Mesendoderm (in vitro differentiated cells): ENCODE data around the gene CPT1B.

Experiments
- DNase-seq: peaks from one replicate; pipeline ENCODE4 v3.0.0; 2013
- H2AK5ac ChIP-seq: 2 replicates; pipeline ENCODE4 v1.6.1; 2013; ENCODE audit warnings: low read length, inconsistent platforms
- H2BK120ac ChIP-seq: 2 replicates; pipeline ENCODE4 v1.6.1; 2013; ENCODE audit warnings: low read depth, mild to moderate bottlenecking, low read length, moderate library complexity, mixed read lengths
- H2BK15ac ChIP-seq: replicated peaks from 2 replicates; pipeline ENCODE4 v1.6.1; 2013; ENCODE audit warnings: low read depth, mild to moderate bottlenecking, moderate library complexity
- H2BK5ac ChIP-seq: 2 replicates; pipeline ENCODE4 v1.6.1; 2013; ENCODE audit warnings: low read length, inconsistent platforms
- H3K18ac ChIP-seq: 2 replicates; pipeline ENCODE4 v1.6.1; 2013; ENCODE audit warnings: mild to moderate bottlenecking, low read length, mixed read lengths
- H3K23ac ChIP-seq: one replicate; pipeline ENCODE4 v1.6.1; 2013; ENCODE audit warnings: low read length
- H3K27ac ChIP-seq: 2 replicates; pipeline ENCODE4 v1.5.1; 2013; ENCODE audit warnings: low read depth, mild to moderate bottlenecking, inconsistent platforms, low read length, moderate library complexity
- H3K27me3 ChIP-seq: 2 replicates; pipeline ENCODE4 v1.6.1; 2013; ENCODE audit warnings: low read length, control low read depth, mild to moderate bottlenecking, inconsistent platforms; ENCODE audit not compliant: insufficient read depth, poor library complexity
- H3K36me3 ChIP-seq: 2 replicates; pipeline ENCODE4 v1.6.1; 2013; ENCODE audit warnings: low read length, inconsistent platforms; ENCODE audit not compliant: control insufficient read depth, insufficient read depth
- H3K4ac ChIP-seq: one replicate; pipeline ENCODE4 v1.6.1; 2013; ENCODE audit warnings: low read depth, mild to moderate bottlenecking, low read length, moderate library complexity
- H3K4me1 ChIP-seq: 2 replicates; pipeline ENCODE4 v1.6.1; 2013; ENCODE audit warnings: low read depth, low read length, inconsistent platforms; ENCODE audit not compliant: control insufficient read depth
- H3K4me2 ChIP-seq: 2 replicates; pipeline ENCODE4 v1.6.1; 2013; ENCODE audit warnings: low read length
- H3K4me3 ChIP-seq: 2 replicates; pipeline ENCODE4 v1.5.1; 2013; ENCODE audit warnings: mild to moderate bottlenecking, low read length
- H3K56ac ChIP-seq: one replicate; pipeline ENCODE4 v1.6.1; 2013; ENCODE audit warnings: low read length
- H3K79me1 ChIP-seq: 2 replicates; pipeline ENCODE4 v1.6.1; 2013; ENCODE audit warnings: low read length, inconsistent platforms
- H3K79me2 ChIP-seq: 2 replicates; pipeline ENCODE4 v1.6.1; 2013; ENCODE audit warnings: mild to moderate bottlenecking, low read length; ENCODE audit not compliant: control insufficient read depth, insufficient read depth
- H3K9ac ChIP-seq: 2 replicates; pipeline ENCODE4 v1.6.1; 2013; ENCODE audit warnings: low read length, inconsistent platforms
- H4K5ac ChIP-seq: one replicate; pipeline ENCODE4 v1.6.1; 2013; ENCODE audit warnings: low read length
- H4K8ac ChIP-seq: one replicate; pipeline ENCODE4 v1.6.1; 2013; ENCODE audit warnings: low read depth, mild to moderate bottlenecking, control low read depth, low read length, moderate library complexity
- WGBS: extraction: QIAGEN DNeasy Blood & Tissue Kit; methylation state at CpG from one replicate; pipeline ENCODE4 v1.1.7; 2013; ENCODE audit warnings: low lambda C conversion rate, missing lambda C conversion rate; ENCODE audit not compliant: insufficient coverage; ENCODE audit errors: extremely low coverage; 5-methylcytosine and 5-hydroxymethylcytosine counted together

CPT1B gene

DNA sequence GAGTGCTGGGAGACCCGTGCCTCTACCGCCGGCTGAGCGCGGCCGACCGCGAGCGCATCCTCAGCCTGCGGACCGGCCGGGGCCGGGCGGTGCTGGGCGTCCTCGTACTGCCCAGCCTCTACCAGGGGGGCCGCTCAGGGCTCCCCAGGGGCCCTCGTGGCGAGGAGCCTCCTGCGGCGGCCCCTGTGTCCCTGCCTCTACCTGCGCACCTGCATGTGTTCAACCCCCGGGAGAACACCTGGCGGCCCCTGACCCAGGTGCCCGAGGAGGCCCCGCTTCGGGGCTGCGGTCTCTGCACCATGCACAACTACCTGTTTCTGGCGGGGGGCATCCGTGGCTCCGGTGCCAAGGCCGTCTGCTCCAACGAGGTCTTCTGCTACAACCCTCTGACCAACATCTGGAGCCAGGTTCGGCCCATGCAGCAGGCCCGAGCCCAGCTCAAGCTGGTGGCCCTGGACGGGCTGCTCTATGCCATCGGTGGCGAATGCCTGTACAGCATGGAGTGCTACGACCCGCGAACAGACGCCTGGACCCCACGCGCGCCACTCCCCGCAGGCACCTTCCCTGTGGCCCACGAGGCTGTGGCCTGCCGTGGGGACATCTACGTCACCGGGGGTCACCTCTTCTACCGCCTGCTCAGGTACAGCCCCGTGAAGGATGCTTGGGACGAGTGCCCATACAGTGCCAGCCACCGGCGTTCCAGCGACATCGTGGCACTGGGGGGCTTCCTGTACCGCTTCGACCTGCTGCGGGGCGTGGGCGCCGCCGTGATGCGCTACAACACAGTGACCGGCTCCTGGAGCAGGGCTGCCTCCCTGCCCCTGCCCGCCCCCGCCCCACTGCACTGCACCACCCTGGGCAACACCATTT lies 29.1 kb downstream of the CPT1B start:
- DNase-seq = no peak
- no CpG with 5 or more reads among the region's 68 CpGs for WGBS
- Histone ChIP-seq H4K5ac (no peak overlapping the region), H3K9ac (no peak overlapping the region), H4K8ac (no peak overlapping the region), H3K56ac (no peak overlapping the region), H2BK15ac (no peak overlapping the region), H3K4ac (no peak overlapping the region), H3K4me3 (no peak overlapping the region), H3K23ac (no peak overlapping the region), H3K27me3 (no peaks in the 10 kb centered on the region), H3K79me2 (no peaks in the 10 kb centered on the region), H2BK120ac (no peak overlapping the region), H3K27ac (no peak overlapping the region), H3K4me1 (no peaks in the 10 kb centered on the region), H3K36me3 (no peaks in the 10 kb centered on the region), H2BK5ac (no peak overlapping the region), H3K4me2 (no peak overlapping the region), H2AK5ac (no peak overlapping the region), H3K18ac (no peak overlapping the region), H3K79me1 (no peaks in the 10 kb centered on the region)

DNA sequence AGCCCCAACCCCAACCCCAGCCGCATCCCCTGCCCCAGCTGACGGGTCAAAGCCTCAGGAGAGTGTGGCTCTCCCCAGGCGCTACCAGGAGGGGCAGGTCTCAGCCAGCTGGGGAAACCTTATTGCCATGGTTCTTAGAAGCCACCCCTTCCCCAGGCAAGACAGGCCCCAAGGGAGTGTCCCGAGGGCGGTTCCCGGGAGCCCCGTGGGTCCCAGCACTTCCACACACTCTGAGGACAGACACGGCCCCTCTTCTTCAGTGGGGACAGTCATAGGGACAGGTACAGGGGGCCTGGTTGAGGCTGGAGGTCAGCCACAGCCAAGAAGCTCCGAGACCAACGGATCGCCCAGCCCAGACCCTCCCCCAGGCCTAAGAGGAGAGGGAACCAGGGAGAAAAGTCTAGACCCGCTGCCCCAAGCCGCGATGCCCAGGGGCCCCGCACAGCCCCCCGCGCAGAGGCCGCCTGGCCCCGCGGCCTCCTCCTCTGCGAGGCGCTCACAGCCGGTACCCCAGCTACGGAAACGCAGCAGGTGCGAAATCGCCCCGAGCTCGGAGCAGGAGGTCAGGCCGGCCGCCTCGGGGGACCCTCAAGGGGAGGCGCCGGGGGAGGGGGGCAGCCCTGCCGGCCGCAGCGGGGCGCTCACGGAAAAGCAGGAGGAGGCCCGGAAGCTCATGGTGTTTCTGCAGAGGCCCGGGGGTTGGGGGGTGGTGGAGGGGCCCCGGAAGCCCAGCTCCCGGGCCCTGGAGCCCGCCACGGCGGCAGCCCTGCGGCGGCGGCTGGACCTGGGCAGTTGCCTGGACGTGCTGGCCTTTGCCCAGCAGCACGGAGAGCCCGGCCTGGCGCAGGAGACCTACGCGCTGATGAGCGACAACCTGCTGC lies 29.9 kb downstream of the CPT1B start:
- no peaks in the 10 kb centered on the region for H3K36me3 ChIP-seq
- no peak overlapping the region for H2AK5ac ChIP-seq
- H3K9ac ChIP-seq = no peak overlapping the region
- H4K5ac ChIP-seq = no peak overlapping the region
- no peak overlapping the region for H3K27ac ChIP-seq
- no peak overlapping the region for H4K8ac ChIP-seq
- no peak overlapping the region for H3K23ac ChIP-seq
- no peak overlapping the region for H2BK15ac ChIP-seq
- no peak overlapping the region for H3K56ac ChIP-seq
- no peak for DNase-seq
- H3K4me2 ChIP-seq = no peak overlapping the region
- H3K18ac ChIP-seq = no peak overlapping the region
- no peaks in the 10 kb centered on the region for H3K4me1 ChIP-seq
- no peak overlapping the region for H3K4me3 ChIP-seq
- no peak overlapping the region for H2BK5ac ChIP-seq
- WGBS = no CpG with 5 or more reads among the region's 56 CpGs
- H2BK120ac ChIP-seq = no peak overlapping the region
- H3K27me3 ChIP-seq = no peaks in the 10 kb centered on the region
- H3K4ac ChIP-seq = no peak overlapping the region
- H3K79me1 ChIP-seq = no peaks in the 10 kb centered on the region
- H3K79me2 ChIP-seq = no peaks in the 10 kb centered on the region

DNA sequence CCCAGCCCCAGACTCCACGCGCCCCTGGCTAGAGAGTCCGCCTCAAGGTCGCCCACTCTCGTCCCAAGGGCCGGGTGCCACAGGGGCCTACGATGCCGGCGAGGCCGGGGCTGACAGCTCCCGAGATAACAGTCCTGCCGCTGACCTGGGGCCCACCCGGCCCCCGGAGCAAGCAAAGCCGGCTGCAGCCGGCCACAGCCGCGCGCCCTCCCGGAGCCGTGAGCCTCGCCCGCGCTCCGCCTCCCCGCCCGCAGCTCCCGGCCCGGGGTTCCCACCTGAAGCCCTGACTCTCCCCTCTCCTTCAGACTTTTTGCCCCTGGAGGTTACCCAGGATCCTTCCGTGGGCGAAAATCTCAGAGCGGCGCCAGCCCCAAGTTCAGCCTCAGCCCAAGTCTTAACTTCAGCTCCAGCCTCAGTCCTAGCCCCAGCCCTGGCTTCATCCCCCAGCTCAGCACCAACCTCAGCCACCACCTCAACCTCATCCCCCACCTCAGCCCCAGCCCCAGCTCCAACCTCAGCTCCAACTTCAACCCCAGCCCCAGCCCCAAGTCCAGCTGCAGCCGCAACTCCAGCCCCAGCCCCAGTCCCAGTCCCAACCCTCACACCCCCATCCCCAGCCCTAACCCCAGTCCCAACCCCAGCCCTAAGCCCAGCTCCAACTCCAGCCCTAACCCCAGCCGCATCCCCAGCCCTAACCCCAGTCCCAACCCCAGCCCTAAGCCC lies 30.8 kb downstream of the CPT1B start:
- Histone ChIP-seq H3K4me2 (no peak overlapping the region), H3K23ac (no peak overlapping the region), H3K27me3 (no peaks in the 10 kb centered on the region), H3K18ac (no peak overlapping the region), H3K79me1 (no peaks in the 10 kb centered on the region), H3K4me3 (no peak overlapping the region), H3K79me2 (no peaks in the 10 kb centered on the region), H2BK15ac (no peak overlapping the region), H3K56ac (no peak overlapping the region), H4K5ac (no peak overlapping the region), H3K36me3 (no peaks in the 10 kb centered on the region), H3K4me1 (no peaks in the 10 kb centered on the region), H3K4ac (no peak overlapping the region), H2BK5ac (no peak overlapping the region), H4K8ac (no peak overlapping the region), H3K9ac (no peak overlapping the region), H2BK120ac (no peak overlapping the region), H3K27ac (no peak overlapping the region), H2AK5ac (no peak overlapping the region)
- no CpG with 5 or more reads among the region's 35 CpGs for WGBS
- no peak for DNase-seq

DNA sequence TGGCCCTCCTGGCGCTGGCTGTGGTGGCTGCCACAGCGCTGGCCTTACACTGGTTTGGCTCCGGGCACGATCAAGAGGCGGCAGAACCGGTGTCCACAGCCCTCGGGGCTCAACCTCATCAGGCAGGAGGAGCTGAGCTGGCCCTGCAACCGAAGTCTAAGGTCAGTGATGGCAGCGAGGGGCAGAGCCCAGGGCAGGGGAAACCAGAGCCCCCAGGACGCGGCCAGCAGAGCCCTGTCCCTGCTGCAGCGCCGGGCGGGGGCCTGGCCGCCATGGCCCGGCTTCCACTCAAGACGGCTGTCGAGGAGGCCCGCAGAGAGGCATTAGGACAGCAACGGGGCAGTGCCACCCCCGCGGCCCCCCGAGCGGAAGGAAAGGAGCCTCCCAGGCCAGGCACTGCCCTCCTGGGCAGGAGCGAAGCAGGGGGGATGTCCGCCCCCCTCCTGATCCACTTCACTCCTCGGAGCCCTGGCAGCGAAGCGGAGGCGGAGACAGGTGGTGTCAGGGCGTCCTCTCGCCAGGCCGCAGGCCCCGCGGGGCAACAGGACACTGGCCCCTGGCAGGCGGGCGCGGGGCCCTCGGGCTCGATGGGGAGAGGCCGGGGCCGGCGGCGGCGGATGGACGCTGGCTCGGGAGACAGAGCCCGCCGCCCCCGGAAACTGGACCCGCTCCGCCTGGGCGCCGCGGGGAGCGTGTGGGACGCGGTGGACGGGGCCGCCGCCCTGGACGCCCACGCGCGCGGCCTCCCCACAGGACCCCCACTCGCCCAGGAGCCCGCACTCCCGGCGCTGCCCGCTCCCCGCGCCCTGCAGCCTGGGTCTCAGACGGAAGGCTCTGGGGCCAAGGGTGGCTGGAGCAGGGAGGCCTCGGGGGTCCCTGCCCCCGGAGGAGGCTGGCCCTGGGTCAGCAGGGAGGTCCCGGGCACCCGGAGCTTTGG lies 31.6 kb downstream of the CPT1B start:
- H3K23ac ChIP-seq = no peak overlapping the region
- H3K79me1 ChIP-seq = no peaks in the 10 kb centered on the region
- H3K79me2 ChIP-seq = no peaks in the 10 kb centered on the region
- no peak overlapping the region for H3K4ac ChIP-seq
- H2BK5ac ChIP-seq = no peak overlapping the region
- no peaks in the 10 kb centered on the region for H3K4me1 ChIP-seq
- H3K9ac ChIP-seq = no peak overlapping the region
- WGBS = no CpG with 5 or more reads among the region's 78 CpGs
- H3K56ac ChIP-seq = no peak overlapping the region
- no peak overlapping the region for H3K27ac ChIP-seq
- no peak overlapping the region for H3K4me2 ChIP-seq
- no peak overlapping the region for H4K5ac ChIP-seq
- H4K8ac ChIP-seq = no peak overlapping the region
- no peak overlapping the region for H2BK120ac ChIP-seq
- no peak overlapping the region for H3K18ac ChIP-seq
- H3K36me3 ChIP-seq = no peaks in the 10 kb centered on the region
- H2BK15ac ChIP-seq = no peak overlapping the region
- no peaks in the 10 kb centered on the region for H3K27me3 ChIP-seq
- no peak for DNase-seq
- no peak overlapping the region for H2AK5ac ChIP-seq
- H3K4me3 ChIP-seq = no peak overlapping the region
